ENCODE data around the gene PHLDA2. TPM values are rescaled to one million over a fixed set of nuclear protein-coding genes. Genes with fewer than 3 reads are reported as not detected.

The PHLDA2 gene
- total RNA-seq, 2 experiments from 2014 or later: 7.6 to 8.3 TPM

DNA sequence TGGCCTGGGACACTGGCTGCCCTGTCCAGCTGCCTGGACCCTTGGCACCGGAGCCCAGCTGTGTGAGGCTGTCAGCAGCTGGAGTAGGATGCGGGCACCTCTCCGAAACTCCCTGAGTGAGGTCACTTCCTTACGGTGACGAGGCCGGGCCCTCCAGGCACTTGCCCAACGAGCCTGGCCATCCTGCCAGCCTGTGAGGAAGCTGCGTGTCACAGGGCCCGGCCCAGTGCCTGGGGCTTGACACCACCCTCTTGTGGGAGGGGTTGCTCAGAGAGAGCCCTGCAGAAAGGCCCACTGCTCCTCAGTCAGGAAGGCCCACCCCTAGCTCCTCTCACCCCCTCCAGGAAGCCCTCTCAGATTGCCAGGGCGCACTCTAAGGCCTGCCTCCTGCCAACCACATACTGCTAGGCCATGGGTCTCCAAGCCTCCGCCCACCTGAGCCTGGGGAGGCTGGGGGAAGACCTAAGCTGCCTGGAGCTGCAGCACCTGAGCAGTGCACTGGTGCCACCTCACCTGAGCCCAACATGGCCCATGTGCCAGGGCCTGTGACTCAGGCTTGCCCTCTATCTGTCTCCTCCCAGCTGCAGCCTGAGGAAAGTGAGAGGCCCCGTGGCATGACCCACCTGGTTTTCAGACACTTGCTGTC lies 4.3 kb upstream of the PHLDA2 start:
- CTCF ChIA-PET: interaction anchor here (1.0 to 6.5 kb wide), 3 partner anchors 40 to 401 kb away, joined by 3 to 53 read pairs (median 14); no protein-coding TSS in a partner anchor
- Mint-ChIP-seq H3K9me3 (peaks cover 16% of the 10 kb centered on the region), H3K4me1 (ENCODE audit: low read depth) (peaks cover 24% of the 10 kb centered on the region), H3K27me3 (peaks cover 2% of the 10 kb centered on the region), H3K27ac (no peak overlapping the region), H3K4me3 (no peak overlapping the region), H3K36me3 (peaks cover 12% of the 10 kb centered on the region)
- POLR2A ChIA-PET: interaction anchor here (0.7 to 1.2 kb wide), 3 partner anchors 47 to 123 kb away, joined by 3 to 7 read pairs (median 4); no protein-coding TSS in a partner anchor
- peak; percentile 83 for DNase-seq
- intact Hi-C loops (cut with micrococcal nuclease): no loop called here

DNA sequence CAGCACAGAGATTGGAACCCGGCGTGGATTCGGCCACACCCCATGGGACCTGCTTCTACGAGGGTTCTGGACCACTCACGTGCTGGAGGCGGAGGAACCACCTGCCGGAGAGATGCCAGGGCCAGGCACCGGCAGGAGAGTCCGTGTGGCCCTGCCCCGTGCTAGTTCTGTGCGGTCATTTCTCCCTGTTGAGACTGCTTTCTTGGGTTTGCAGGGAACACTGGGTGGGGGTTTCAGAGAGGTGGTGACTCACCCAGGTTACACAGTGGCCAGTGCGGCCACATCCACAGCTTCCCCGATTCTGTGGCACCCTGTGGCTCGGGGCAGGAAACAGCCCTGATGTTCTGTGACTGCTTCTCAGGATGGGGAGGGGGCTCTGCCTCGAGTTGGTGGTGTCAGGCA lies 3.6 kb upstream of the PHLDA2 start:
- Mint-ChIP-seq H3K27me3 (peaks cover 7% of the 10 kb centered on the region), H3K27ac (no peak overlapping the region), H3K36me3 (peaks cover 6% of the 10 kb centered on the region), H3K4me1 (ENCODE audit: low read depth) (peaks cover 30% of the 10 kb centered on the region), H3K9me3 (peaks cover 9% of the 10 kb centered on the region), H3K4me3 (no peak overlapping the region)
- CTCF ChIA-PET: interaction anchor here (1.0 to 6.5 kb wide), 4 partner anchors 40 to 400 kb away, joined by 3 to 53 read pairs (median 32); no protein-coding TSS in a partner anchor
- intact Hi-C loops (cut with micrococcal nuclease): no loop called here
- peak; percentile 43 for DNase-seq
- POLR2A ChIA-PET: interaction anchor here (0.7 to 1.2 kb wide), 3 partner anchors 47 to 124 kb away, joined by 3 to 7 read pairs (median 4); no protein-coding TSS in a partner anchor

DNA sequence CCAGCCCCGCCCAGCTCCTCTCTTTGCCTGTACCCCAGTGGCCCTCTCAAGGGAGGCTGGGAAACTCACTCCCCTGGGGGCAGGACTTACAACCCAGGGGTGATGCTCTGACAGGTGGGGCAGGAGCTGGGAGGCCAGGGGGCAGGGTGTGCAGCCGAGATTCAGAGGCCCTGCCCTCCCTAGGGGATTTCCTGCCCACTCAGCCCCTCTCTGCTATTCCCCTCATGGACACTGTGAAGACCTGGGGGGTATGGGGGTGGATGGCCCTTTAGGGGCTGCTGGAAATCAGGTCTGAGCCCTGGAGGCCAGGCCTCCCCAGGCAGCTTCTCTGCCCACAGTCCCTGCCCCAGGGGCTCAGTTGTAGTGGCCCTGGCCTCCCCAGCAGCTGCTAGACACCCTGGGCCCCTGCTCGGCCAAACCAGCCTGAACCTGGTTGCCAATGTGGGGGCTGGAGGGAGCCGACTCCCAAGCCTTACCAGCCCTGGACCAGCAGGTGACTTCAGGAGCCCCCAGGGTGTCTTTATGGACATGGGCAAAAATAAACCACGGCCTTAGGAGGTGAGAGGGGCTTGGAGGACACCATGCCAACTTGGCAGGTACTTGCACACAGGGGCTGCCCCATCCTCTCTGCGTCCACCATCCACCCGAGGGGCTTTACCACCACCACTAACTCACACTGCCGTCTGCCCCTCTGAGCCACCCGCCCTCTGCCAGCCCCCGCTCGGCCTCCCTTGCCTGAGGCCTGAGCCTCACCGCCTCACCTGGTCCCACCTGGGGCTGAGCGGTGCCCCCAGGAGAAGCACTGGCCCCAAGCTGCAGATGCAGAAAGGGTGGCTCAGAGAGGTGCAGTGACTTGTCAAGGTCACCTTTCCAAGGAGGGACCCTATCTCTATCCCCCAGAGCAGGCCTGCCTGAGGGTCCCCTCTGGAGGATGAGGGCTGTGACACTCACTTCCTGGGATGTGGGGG lies 2.8 kb upstream of the PHLDA2 start:
- H3K27ac Mint-ChIP-seq: no peak overlapping the region
- DNase-seq: no peak
- peaks cover 2% of the 10 kb centered on the region for H3K9me3 Mint-ChIP-seq
- peaks cover 33% of the 10 kb centered on the region for H3K4me1 Mint-ChIP-seq (ENCODE audit: low read depth)
- ChIA-PET CTCF (interaction anchor here (1.1 to 6.5 kb wide), 5 partner anchors 14 to 399 kb away, joined by 3 to 53 read pairs (median 23); no protein-coding TSS in a partner anchor), POLR2A (no interaction called here)
- no peak overlapping the region for H3K4me3 Mint-ChIP-seq
- peaks cover 11% of the 10 kb centered on the region for H3K27me3 Mint-ChIP-seq
- intact Hi-C loops (cut with micrococcal nuclease): loop anchor here (1.0 to 2.0 kb wide), 4 partner anchors 39 to 400 kb away; no protein-coding TSS in a partner anchor
- H3K36me3 Mint-ChIP-seq: no peaks in the 10 kb centered on the region

DNA sequence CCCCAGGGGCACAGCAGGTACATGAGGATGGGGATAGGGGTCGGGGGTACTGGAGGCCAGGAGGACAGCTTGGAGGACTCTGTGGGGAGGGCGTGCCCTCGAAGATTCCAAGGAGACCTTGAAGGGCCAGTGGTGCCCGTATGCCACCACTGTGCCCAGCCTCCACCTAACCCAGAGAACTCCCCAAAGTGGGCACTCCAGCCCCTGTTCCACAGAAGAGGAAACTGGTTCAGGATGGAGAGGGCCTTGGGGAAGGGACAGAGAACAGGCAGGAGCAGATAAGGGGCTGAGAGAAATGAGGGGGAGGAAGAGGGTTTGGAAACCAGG lies 2.2 kb upstream of the PHLDA2 start:
- DNase-seq: no peak

DNA sequence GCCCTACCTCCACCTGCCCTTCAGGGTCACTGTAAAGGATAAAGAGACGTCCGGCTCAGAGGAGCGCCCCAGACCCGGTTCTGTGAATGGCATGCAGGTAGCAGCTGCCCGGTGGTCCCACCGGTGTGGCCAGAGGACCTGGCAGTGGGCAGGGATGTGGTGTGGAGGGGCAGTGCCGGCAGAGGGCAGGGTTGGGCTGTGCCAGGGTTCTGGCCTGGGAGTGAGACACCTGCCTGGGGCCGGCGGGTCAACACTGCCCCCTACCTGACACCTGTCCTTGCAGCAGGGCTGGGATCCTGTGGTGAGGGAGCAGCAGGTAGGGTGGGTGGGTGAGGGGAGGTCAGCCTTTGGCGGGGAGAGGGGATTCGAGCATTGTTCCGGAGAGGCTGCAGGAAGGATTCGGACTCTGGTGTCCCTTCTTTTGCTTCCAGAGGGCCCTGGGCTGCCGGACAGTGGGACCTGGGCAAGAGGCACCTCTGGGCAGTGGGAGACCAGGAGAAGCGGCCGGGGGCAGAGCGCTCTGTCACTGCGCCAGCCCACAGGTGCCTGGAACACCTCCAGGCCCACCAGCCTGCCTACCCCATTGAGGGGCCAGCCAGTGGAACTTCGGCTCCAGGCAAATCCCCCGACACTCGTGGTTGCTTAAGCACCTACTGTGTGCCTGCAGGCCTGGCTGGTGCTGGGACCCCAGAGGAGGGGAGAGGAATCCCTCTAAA lies 1.6 kb upstream of the PHLDA2 start:
- Mint-ChIP-seq H3K27ac (peak overlapping the region; percentile 25), H3K27me3 (peaks cover 11% of the 10 kb centered on the region), H3K36me3 (no peaks in the 10 kb centered on the region), H3K9me3 (no peaks in the 10 kb centered on the region), H3K4me3 (peak overlapping the region; percentile 64), H3K4me1 (ENCODE audit: low read depth) (peaks cover 33% of the 10 kb centered on the region)
- CTCF ChIA-PET: interaction anchor here (0.8 to 6.5 kb wide), 21 partner anchors 8 to 398 kb away, joined by 3 to 53 read pairs (median 4); a partner anchor contains a TSS
- intact Hi-C loops (cut with micrococcal nuclease): loop anchor here (1.0 to 2.0 kb wide), 5 partner anchors 29 to 399 kb away; a partner anchor contains a TSS
- POLR2A ChIA-PET: interaction anchor here (1.5 to 2.9 kb wide), 3 partner anchors 10 to 58 kb away, joined by 6 to 13 read pairs (median 8); no protein-coding TSS in a partner anchor
- DNase-seq: peak; percentile 80

More for the DNA sequence above, 2.2 kb upstream of the PHLDA2 start:
- no peak overlapping the region for H3K27ac Mint-ChIP-seq
- intact Hi-C loops (cut with micrococcal nuclease): loop anchor here (1.0 to 2.0 kb wide), 4 partner anchors 39 to 399 kb away; no protein-coding TSS in a partner anchor
- H3K4me3 Mint-ChIP-seq: no peak overlapping the region
- ChIA-PET CTCF (interaction anchor here (1.1 to 6.5 kb wide), 5 partner anchors 15 to 399 kb away, joined by 3 to 53 read pairs (median 23); no protein-coding TSS in a partner anchor), POLR2A (interaction anchor here (2.9 kb wide), 1 partner anchor 58 kb away, joined by 13 read pairs; no protein-coding TSS in a partner anchor)
- peaks cover 11% of the 10 kb centered on the region for H3K27me3 Mint-ChIP-seq
- H3K36me3 Mint-ChIP-seq: no peaks in the 10 kb centered on the region
- H3K4me1 Mint-ChIP-seq (ENCODE audit: low read depth): peaks cover 33% of the 10 kb centered on the region
- H3K9me3 Mint-ChIP-seq: no peaks in the 10 kb centered on the region

DNA sequence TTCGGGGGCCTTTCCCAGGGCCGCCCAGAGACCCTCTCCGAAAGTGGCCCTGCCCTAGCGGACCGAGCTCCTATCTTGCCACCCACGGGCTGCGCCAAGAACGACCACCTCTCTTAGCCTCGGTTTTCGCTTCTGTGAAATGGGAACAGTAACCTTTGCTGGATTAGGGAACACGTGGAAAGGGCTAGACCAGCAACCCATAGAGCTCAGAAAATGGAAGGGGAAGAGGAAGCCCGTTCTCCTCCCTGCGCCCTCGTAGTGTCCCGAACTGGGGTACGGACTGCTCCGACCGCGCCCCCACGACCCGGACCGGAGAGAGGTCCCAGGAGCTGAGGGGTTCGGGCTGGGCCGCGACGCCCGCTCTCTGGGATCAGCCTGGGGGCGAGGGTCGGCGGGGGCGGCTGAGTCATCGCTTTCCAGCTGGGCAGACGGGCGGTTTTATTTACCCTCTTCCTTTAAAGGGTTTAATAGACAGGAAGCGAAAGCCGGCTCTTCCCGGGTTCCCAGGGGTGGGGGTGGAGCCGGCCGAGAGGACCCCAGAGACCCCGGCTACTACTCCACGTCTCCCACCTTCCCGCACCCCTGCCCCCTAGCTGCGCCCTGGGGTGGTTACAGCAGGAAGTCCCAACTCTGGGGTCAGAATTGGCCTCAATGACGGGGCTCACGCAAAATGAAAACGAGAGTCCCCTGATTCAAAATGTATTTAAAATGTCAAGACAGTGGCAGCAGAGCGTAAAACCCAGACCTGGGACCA lies 907 bp upstream of the PHLDA2 start:
- intact Hi-C loops (cut with micrococcal nuclease): loop anchor here (1.0 to 2.0 kb wide), 3 partner anchors 28 to 59 kb away; a partner anchor contains a TSS
- CTCF ChIA-PET: interaction anchor here (0.7 to 6.5 kb wide), 25 partner anchors 9 to 397 kb away, joined by 3 to 53 read pairs (median 4); a partner anchor contains a TSS
- peak overlapping the region; percentile 74 for H3K4me3 Mint-ChIP-seq
- peak overlapping the region; percentile 70 for H3K27ac Mint-ChIP-seq
- H3K9me3 Mint-ChIP-seq: no peaks in the 10 kb centered on the region
- POLR2A ChIA-PET: interaction anchor here (1.2 to 2.9 kb wide), 7 partner anchors 10 to 84 kb away, joined by 4 to 13 read pairs (median 8); no protein-coding TSS in a partner anchor
- H3K36me3 Mint-ChIP-seq: no peaks in the 10 kb centered on the region
- peaks cover 11% of the 10 kb centered on the region for H3K27me3 Mint-ChIP-seq
- DNase-seq: peak; percentile 77
- H3K4me1 Mint-ChIP-seq (ENCODE audit: low read depth): peaks cover 33% of the 10 kb centered on the region

DNA sequence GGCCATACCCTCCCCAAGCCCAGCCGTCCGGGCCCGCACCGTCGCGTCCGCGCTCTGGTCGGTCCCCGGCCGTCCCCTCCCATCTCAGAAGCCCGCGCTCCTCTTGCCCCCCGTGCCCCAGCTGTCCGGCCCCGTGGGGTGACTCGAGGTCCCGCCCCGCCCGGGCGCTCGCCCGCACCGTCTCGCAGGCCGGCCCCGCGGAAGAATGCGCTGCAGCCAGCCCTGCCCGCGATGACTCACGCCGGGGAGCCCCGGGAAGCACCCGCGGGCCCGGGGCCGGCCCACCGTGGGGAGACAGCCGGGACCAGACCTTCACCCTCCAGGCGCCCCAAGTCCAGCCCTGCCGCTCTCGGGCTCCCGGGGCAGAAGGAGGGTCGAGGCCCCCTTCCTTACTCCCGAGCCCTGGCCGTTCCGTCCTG lies 320 bp upstream of the PHLDA2 start:
- intact Hi-C loops (cut with micrococcal nuclease): no loop called here
- no peaks in the 10 kb centered on the region for H3K36me3 Mint-ChIP-seq
- H3K27me3 Mint-ChIP-seq: peaks cover 11% of the 10 kb centered on the region
- CTCF ChIA-PET: interaction anchor here (0.7 to 6.5 kb wide), 20 partner anchors 10 to 397 kb away, joined by 3 to 53 read pairs (median 6); a partner anchor contains a TSS
- H3K9me3 Mint-ChIP-seq: no peaks in the 10 kb centered on the region
- POLR2A ChIA-PET: interaction anchor here (1.2 to 2.9 kb wide), 7 partner anchors 9 to 84 kb away, joined by 4 to 13 read pairs (median 8); no protein-coding TSS in a partner anchor
- H3K4me1 Mint-ChIP-seq (ENCODE audit: low read depth): peaks cover 33% of the 10 kb centered on the region
- peak; percentile 73 for DNase-seq
- peak overlapping the region; percentile 74 for H3K4me3 Mint-ChIP-seq
- peak overlapping the region; percentile 70 for H3K27ac Mint-ChIP-seq

DNA sequence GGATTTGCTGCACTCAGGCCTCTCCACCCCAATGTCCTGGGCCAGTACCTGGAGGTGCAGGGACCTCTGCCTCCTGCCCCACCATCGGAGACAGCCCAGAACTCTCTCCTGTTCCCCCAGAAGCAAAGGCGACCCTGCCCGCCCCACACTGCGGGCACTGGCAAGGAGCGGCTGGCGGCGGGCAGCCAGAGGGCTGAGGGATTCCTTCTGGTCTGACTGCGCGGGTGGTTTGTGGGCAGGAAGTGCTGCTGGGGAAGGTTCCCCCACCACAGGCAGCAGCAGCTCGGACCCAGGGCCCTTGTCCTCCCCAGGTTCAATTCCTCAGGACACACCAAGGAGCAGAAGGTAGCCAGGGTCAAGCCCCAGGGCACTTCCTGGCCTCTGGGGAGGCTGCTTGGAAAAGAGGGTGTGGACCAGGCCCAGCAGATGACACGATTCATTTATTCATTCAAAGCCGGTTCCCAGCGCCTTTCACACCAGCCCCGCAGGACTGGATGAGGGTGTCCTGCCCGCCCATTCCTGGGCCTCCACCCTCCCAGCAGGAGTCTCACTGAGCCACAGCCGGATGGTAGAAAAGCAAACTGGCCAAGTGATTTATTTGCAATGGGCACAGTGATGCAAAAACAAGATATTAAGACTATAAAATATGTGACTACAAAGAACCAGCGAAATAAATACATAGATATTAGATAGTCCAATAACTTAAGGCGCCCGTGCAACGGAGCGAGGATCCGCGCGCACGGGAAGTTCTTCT lies 1.2 kb downstream of the PHLDA2 start:
- ChIA-PET POLR2A (interaction anchor here (1.4 to 2.9 kb wide), 4 partner anchors 15 to 86 kb away, joined by 4 to 13 read pairs (median 10); no protein-coding TSS in a partner anchor), CTCF (interaction anchor here (1.5 to 6.5 kb wide), 4 partner anchors 30 to 395 kb away, joined by 3 to 53 read pairs (median 26); no protein-coding TSS in a partner anchor)
- intact Hi-C loops (cut with micrococcal nuclease): no loop called here
- H3K4me1 Mint-ChIP-seq (ENCODE audit: low read depth): peaks cover 24% of the 10 kb centered on the region
- peak; percentile 40 for DNase-seq
- H3K27ac Mint-ChIP-seq: no peak overlapping the region
- peak overlapping the region; percentile 70 for H3K4me3 Mint-ChIP-seq
- no peaks in the 10 kb centered on the region for H3K9me3 Mint-ChIP-seq
- H3K36me3 Mint-ChIP-seq: no peaks in the 10 kb centered on the region
- H3K27me3 Mint-ChIP-seq: peaks cover 11% of the 10 kb centered on the region

DNA sequence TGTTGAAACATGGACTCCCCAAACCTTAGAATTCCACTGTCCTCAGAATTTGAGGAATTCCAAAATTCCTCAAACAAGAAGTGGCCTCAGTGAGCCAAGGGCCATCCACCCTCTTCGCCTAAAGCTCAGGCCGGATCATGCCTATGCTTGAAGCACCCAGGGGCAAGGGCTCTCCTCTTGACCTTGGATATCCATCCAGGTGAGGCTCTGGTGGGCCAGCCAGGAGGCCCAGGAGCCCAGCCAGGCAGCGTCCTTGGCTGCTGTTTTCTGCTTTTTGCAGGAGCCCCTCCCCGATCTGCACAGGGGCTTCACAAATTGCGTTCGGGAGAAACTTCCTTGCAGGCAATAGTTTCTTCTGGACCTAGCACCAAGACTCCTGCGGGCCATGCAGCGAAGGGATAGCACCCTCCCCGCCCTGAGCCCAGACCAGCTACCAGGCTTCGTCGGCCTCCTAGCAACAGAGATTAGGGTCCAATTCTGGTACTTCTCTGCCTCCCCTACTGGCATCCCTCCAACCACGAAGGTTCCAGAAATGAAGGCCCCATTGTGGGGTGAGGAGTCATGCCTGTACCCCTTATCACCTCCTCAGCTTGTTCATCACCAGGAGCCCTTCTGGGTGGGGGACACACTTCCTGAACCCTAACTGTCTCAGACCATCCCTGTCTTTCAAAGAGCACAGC lies 2.0 kb downstream of the PHLDA2 start:
- CTCF ChIA-PET: interaction anchor here (1.5 to 1.9 kb wide), 2 partner anchors 29 to 394 kb away, joined by 3 to 4 read pairs; no protein-coding TSS in a partner anchor
- DNase-seq: no peak
- H3K36me3 Mint-ChIP-seq: no peaks in the 10 kb centered on the region
- no peak overlapping the region for H3K4me3 Mint-ChIP-seq
- H3K27ac Mint-ChIP-seq: no peak overlapping the region
- no peaks in the 10 kb centered on the region for H3K9me3 Mint-ChIP-seq
- peaks cover 11% of the 10 kb centered on the region for H3K27me3 Mint-ChIP-seq
- POLR2A ChIA-PET: interaction anchor here (1.3 kb wide), 1 partner anchor 11 kb away, joined by 4 read pairs; no protein-coding TSS in a partner anchor
- peaks cover 18% of the 10 kb centered on the region for H3K4me1 Mint-ChIP-seq (ENCODE audit: low read depth)
- intact Hi-C loops (cut with micrococcal nuclease): no loop called here

All from activated CD4-positive, alpha-beta memory T cell treated with anti-CD3 and anti-CD28 coated beads for 36 hours (primary cell).